Measurements from ENCODE around the gene KIF20B. TPM values are rescaled to one million over a fixed set of nuclear protein-coding genes. Genes with fewer than 3 reads are reported as not detected.
A peak's percentile ranks its signal among the peaks of the same experiment; 100 is the strongest.

KIF20B gene, protein sequence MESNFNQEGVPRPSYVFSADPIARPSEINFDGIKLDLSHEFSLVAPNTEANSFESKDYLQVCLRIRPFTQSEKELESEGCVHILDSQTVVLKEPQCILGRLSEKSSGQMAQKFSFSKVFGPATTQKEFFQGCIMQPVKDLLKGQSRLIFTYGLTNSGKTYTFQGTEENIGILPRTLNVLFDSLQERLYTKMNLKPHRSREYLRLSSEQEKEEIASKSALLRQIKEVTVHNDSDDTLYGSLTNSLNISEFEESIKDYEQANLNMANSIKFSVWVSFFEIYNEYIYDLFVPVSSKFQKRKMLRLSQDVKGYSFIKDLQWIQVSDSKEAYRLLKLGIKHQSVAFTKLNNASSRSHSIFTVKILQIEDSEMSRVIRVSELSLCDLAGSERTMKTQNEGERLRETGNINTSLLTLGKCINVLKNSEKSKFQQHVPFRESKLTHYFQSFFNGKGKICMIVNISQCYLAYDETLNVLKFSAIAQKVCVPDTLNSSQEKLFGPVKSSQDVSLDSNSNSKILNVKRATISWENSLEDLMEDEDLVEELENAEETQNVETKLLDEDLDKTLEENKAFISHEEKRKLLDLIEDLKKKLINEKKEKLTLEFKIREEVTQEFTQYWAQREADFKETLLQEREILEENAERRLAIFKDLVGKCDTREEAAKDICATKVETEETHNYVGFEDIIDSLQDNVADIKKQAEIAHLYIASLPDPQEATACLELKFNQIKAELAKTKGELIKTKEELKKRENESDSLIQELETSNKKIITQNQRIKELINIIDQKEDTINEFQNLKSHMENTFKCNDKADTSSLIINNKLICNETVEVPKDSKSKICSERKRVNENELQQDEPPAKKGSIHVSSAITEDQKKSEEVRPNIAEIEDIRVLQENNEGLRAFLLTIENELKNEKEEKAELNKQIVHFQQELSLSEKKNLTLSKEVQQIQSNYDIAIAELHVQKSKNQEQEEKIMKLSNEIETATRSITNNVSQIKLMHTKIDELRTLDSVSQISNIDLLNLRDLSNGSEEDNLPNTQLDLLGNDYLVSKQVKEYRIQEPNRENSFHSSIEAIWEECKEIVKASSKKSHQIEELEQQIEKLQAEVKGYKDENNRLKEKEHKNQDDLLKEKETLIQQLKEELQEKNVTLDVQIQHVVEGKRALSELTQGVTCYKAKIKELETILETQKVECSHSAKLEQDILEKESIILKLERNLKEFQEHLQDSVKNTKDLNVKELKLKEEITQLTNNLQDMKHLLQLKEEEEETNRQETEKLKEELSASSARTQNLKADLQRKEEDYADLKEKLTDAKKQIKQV (N-terminal part only)
- polyA plus RNA-seq (ENCODE audit: insufficient read length in 3 of 3), result 10 to 100 TPM; 16.5 to 19.8 (median 18.1) TPM

DNA sequence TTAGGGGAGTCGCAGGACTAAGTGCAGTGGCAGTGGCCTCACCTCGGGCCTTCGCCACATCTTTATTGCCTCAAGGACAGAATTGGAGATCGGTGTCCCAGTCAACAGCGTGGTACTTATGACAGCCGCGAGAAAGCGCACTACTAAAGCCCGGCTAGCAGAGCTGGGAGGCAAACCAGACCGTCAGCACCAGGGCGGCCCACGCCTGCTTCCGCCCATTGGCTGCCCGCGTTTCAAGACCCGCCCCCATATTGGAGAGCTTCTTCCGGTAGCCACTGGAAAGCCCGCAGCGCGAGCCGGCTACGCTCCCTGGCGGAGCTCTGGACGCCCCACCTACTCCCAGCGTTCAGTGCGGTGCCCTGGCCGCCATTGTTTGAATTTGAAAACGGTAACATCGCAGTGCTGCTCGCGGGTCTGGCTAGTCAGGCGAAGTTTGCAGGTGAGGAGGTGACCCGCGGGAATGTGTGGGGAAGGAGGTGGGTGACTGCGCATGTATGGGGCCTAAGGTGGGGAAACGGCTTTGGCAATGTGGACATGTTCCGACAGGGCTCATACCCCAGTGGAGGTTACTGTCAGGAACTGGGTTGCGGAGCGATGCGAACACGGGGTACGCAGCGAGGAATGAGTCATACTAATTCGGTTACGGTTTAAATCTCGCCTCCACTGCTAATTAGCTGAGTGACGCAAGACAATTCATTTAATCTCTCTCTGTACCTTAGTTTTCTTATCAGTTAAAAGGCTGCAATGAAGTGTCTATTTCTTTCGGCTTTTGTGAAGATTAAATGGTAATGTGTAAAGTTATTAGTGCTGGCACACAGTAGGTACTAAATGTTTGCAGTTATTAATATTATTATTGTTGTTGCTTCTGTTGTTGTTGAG is at the start of gene KIF20B:
KIF20B (plus strand) TSS at position 349 of the 879 bp plus-strand sequence. CDS start 3,705 bp downstream, outside the sequence.
- peak; percentile 82 to 87 (median 86) for DNase-seq (ENCODE audit: low read depth in 3 of 3, low spot score in 2 of 3)

DNA sequence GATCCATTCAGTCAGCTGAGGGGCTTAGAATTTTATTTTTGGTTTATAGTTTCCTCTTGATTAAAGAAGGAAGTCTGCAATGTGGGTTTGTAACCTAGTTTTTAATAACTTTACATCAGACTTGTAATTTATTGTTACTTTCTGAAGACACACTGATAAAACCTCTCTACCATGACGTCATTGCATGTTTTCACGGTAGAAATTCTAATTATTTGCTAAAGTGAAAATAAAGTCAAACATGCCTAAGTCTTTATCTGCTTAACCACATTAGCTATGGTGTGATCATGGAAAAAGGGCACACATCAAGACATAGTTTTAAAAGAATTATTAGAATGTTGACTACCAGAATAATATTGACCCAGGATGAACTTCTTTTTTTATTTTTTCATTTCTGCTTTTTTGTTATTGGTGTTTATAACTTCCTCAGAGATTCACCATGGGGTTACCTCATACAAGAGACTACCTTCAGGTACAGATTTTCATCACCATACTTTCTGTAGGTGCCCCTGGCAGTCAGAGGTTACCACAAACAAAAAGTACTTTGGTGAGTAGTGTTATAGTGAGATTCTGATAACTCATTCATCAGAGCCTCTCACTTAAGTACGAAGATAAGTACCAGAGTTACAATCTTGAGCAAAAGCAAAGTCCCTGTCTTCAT is 49.3 kb upstream of the KIF20B start:
- DNase-seq (ENCODE audit: low read depth in 3 of 3, low spot score in 2 of 3), result no peak

DNA sequence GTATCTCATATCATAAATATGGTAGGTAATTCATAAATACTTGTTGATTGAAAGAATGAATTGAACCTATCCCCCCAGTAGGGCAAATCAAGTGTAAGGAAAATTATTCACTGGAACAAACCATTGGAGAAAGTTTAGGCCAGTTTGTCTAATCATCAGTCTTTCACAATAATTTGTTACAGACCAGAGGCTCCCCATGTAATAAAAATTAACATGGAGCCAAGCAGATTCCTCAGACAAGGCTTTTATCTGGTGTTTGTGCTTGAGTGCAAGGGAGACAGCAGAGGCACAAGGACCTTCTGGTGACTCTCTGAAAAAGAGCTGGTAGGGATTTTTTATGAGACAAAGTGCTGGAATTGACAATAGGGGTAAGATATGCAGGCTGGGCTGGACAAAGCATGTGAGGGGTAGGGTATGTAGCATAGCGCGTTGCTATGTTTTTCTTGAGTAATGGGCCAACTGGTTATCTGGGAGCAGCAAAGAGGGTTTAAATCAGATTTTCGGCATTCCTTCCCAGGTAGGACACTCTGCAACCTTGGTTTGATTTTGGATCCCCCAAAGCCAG is 48.5 kb upstream of the KIF20B start:
- DNase-seq (ENCODE audit: low read depth in 3 of 3, low spot score in 2 of 3), result no peak

DNA sequence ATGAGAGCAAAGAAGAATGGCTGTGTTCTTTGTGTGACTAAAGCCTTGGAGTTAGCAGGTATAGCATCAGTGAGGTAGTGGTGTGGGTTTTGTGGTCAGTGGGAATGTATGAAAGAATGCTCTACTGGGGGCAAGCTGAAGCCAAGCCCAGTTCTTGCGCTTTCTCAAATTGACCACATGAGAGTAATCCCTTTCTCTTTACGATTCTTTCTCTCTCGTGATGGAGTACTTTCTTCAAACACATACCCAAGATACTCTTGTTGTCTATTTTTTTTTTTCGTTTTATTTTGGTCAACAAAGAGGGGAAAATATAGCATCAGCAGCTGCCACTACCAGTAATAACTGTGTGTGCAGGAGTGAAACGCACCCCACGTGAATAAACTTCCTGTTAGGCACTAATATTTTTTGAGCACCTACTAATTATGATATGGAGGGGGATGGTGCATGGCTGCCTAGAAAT is 48.0 kb upstream of the KIF20B start:
- no peak for DNase-seq (ENCODE audit: low read depth in 3 of 3, low spot score in 2 of 3)

DNA sequence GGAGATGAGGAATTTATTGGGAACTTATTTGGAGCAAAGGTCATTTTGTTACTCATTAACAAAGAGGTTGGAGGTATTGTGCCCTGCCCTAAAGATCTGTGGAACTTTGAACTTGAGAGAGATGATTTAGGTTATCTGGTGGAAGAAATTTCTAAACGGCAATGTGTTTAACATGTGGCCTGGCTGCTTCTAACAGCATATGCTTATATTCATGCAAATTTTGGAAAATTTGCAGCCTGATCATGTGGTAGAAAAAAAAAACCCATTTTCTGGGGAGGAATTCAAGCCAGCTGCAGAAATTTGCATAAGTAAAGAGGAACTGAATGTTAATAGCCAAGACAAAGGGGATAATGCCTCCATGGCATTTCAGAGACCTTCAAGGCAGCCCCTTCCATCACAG is 45.7 kb upstream of the KIF20B start:
- DNase-seq (ENCODE audit: low read depth in 3 of 3, low spot score in 2 of 3), result no peak

DNA sequence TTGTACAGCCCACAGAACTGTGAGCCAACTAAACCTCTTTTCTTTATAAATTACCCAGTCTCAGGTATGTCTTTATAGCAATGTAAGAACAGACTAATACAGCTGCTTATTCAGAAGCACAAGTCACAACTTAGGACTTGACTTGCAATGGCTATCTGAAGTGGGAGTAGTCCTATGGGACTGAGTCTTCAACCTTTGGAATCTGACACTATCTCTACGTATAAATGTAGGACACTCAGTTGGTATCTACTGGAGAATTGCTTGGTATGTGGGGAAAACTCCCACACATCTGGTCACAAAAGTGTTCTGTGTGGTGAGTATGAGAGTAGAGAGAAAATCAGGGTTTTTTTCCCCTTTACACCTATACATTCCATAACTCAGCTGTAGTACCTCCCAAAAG is 44.1 kb upstream of the KIF20B start:
- DNase-seq (ENCODE audit: low read depth in 3 of 3, low spot score in 2 of 3), result no peak

DNA sequence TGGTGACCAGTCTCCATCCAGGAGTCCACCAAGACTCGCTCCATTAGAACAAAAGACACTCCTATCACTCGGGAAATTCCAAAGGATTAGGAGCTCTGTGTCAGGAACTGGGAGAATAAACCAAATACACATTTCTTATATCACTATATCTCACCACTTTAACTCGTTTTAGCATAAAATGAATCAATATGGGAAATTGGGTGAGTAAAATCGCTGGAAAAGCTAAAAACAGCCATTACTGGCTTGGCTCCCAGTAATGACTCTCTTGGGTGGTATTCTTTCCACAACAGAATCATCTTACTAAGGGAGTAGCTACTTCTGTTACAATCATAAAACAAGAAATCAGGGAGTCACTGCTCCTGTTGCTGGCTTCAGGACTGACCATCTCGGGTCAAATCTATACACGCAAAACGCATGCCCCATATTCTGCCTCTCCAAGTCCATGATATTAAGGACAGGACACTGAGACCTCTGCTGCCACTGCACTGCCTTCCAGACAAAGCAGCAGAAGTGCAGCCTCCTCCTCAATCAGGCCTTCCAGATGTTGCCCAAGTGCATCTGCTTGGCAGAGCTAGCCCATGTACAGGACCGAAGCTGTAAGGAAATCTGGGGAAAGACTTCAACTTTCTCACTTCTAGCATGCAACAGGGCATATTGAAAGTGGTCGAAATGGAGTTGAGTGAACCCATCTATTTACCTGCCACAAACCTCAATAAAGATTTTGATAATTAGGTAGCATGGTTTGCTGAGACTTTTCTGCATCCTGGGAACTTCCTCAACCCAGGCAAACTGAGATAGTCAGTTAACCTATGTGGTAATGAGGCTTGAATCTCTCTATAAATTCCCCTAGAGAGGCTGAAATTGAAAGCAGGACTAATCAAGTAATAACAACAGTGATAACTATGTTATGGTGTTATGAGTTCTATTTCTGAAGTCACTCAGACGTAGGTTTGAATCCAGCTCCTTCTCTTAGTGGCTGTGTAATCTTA is 42.0 kb upstream of the KIF20B start:
- no peak for DNase-seq (ENCODE audit: low read depth in 3 of 3, low spot score in 2 of 3)

DNA sequence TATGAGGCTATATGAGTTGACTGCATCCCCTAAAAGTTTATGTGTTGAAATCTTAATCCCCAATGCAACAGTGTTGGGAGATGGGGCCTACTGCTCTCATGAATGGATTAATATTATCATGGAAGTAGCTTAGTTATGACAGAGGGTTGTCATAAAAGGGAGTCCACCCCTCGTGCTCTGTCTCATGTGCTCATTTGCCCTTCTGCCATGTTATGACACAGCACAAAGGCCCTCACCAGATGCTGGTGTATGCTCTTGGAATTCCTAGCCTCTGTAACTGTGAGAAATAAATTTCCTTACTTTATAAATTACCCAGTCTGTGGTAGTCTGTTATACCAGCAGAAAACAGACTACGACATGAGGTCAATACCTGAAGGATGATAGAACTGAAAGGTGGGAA is 38.8 kb upstream of the KIF20B start:
- no peak for DNase-seq (ENCODE audit: low read depth in 3 of 3, low spot score in 2 of 3)

DNA sequence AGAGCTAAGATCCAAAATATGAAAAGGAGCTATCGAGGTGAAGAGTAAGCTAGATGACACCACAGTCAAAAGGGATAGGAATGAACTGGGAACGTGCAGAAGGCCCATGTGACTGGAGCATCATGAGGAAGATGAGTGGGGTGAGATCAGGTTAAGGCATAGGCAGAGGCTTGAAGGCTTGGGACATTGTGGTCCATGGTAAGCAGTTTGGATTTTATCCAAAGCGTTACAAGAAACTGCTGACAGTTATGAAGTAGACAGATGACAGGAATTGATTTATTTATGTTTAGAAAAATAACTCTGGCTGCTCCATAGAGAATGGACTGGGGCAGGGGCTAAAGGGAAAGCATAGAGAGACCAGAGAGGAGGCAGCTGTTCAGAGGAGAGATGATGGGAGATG is 38.2 kb upstream of the KIF20B start:
- DNase-seq (ENCODE audit: low read depth in 3 of 3, low spot score in 2 of 3), result no peak

DNA sequence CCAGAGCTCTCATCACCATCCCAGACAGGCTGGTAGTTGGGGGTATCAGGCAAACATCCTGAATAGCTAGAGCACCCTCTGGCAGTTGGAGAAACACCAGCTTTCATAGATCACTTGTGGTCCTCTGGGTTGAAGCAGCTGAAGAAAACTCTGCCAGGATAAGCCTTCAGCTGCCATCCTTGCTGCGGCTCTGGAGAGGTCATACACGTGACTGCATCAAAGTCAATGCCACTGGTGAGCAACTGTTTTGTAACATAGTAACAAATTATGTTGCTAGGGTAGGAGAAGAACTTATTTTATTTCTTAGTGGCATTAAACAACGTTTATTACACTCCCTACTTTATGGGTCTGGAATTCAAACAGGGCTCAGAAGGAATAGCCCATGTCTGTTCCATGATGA is 37.2 kb upstream of the KIF20B start:
- no peak for DNase-seq (ENCODE audit: low read depth in 3 of 3, low spot score in 2 of 3)

DNA sequence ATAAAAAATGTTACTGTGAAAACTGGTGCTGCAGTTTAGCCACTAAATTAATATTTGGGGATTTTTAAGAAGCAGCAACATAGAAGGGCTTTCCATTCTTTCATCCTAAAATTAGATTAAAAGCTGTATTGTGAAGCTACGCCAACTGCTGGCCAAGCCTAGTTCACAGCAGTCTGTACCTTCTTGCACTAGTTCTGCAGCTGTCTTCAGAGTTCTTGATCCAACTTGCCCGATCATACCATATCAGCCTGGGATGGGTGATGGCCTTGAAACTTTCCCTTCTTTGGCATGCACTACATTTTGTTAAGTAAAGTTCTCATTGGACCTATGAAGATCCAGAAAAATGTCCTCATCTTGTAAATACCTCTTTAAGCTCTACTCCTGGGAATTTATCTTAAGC is 36.1 kb upstream of the KIF20B start:
- DNase-seq (ENCODE audit: low read depth in 3 of 3, low spot score in 2 of 3), result no peak

DNA sequence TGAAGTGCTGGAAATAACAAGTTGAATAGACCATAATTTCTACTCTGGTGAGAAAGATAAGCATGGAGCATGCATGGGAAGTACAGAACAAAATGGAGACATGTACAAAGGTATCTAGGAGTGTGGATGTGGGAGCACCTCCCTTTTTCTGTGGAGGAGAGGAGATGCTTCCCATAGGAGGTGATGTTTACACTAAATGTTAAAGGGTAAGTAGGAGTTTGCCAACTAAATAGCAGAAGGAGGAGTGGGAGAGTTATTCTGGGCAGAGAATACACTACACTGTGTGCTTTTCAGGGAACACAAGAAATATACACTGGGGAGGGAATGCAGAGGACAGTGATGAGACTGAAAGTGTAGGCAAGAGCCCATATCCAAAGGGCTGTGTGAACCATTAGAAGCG is 35.3 kb upstream of the KIF20B start:
- no peak for DNase-seq (ENCODE audit: low read depth in 3 of 3, low spot score in 2 of 3)

DNA sequence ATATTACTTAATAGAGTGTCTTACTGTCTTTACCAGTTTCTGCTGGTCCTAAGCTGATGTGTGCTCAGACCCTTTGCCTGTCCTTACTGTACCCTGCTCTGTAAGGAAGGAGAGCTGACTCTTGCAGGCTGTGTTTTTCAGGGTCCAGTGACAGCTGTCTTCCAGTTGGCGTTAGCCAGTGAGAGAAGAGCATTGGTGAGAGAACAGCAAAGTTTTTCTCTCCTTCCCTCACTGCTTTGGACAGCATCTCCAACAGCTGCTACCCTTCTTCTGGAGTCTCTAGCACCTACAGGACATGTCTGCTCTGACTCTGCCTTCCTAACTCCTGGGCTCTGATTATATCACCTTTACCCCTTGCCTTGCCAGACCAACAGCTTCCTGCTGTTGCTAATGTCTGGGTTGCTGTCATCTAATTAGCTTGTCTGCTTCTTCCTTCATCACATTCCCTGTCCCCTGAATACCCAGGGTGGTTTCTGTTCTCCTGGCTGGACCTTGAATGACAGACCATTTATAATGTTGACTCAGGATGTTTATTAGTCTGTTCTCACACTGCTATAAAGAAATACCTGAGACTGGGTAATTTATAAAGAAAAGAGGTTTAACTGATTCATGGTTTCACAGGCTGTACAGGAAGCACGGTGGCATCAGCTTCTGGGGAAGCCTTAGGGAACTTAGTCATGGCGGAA is 32.9 kb upstream of the KIF20B start:
- DNase-seq (ENCODE audit: low read depth in 3 of 3, low spot score in 2 of 3), result no peak

DNA sequence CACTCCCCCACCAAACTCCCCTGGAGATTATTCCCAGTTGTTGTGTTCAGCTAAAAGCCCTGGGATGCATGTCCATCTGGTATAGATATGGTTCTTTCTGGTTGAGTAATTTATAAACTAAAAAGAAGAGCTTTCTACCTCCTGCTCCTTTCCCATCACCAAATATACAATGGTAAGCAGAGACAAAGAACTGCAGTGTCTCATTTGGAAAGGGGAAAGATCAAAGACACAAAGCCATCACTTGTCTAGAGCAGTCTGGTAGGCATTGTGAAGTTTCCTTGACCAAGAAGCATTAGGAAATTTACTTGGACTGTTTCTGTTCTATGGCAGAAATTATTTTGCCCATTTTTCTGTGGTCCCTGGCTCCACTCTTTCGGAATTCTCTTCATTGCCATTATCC is 31.4 kb upstream of the KIF20B start:
- no peak for DNase-seq (ENCODE audit: low read depth in 3 of 3, low spot score in 2 of 3)

DNA sequence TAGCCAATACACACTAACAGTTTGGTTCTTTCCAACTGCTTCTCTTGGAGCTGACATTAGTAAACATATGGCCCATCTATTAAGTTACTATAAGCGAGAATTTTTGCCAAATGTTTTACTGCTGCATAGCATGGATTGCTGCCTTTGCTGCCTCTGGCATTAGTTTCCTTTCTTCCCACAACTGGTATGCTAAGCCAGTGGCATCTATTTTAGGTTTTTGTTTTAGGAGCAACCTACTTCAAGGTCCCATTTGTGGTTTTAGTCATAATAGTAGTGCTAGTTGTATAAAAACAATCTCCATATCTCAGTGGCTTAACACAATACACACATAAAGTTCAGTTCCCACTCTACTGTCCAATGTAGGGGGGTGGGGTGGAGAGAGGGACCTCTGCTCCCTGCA is 30.5 kb upstream of the KIF20B start:
- DNase-seq (ENCODE audit: low read depth in 3 of 3, low spot score in 2 of 3), result no peak

DNA sequence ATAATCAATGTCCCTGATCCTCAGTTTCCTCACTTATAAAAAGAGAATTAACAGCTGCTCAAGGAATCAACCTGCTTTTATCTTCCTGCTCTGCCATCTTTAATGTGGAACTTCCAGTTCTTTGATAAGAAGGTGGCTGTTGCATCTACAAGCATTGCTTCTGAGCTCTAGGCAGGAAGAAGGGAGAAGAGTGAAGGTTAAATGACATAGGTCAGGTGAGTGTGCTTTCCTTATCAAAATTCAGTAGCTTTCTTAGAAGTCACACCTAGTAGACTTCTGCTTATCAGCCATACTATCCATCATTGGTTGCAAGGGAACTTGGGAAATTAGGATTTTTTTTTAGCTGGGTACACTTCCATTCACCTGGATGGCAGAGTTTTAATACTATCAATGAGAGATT is 24.0 kb upstream of the KIF20B start:
- DNase-seq (ENCODE audit: low read depth in 3 of 3, low spot score in 2 of 3), result no peak

DNA sequence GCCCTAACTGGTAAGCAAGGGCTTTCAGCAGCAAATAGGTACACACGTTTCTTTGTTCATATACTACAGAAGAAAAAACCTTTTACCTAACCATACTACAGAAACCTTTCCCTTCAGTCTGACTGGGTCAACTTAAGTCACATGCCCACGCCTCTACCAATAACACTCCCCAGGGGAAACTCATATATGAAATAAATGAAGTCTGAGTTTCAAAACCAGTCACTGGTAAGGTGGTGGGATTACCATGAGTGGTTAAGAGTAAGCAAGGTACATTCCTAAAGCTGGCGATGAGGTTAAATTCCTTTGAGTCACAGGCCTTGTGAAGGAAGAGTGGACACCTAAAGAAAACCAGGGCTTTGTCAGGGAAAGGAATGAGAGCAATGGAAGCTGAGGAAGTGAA is 21.4 kb upstream of the KIF20B start:
- no peak for DNase-seq (ENCODE audit: low read depth in 3 of 3, low spot score in 2 of 3)

All from right renal cortex interstitium (tissue), 3 donors.